NCI-H69 (cell line): ENCODE measurements around the gene SYF2.
"Not testable (repeated sequence)": the region's sequence is repeated elsewhere in the genome, so short reads cannot be mapped to it uniquely, and the experiment has no call there.

Source experiments
- DNase-seq: peaks from one replicate; lab custom pipeline; 2025; lab: John Stamatoyannopoulos, UW

The SYF2 gene

GRCh38 chr1:25232027-25232865, at the start of gene SYF2:
TSS of gene SYF2 (minus strand) at chr1:25232502. CDS start at chr1:25232467, 35 bp downstream.
- DNase-seq = peak; percentile 92

GRCh38 chr1:25279693-25280111, 47.4 kb upstream of the SYF2 start:
- DNase-seq = not testable (repeated sequence)

GRCh38 chr1:25278790-25279189, 46.5 kb upstream of the SYF2 start:
- not testable (repeated sequence) for DNase-seq

- DNase-seq = not testable (repeated sequence)
Observed at GRCh38 chr1:25278358-25278757, 46.1 kb upstream of the SYF2 start.

- not testable (repeated sequence) for DNase-seq
Observed at GRCh38 chr1:25277295-25277694, 45.0 kb upstream of the SYF2 start.

GRCh38 chr1:25275648-25276047, 43.3 kb upstream of the SYF2 start:
- DNase-seq = not testable (repeated sequence)

GRCh38 chr1:25272238-25272637, 39.9 kb upstream of the SYF2 start, which contains the start of gene RHD:
TSS of gene RHD (plus strand) at chr1:25272509. CDS start at chr1:25272548, 39 bp downstream.
- not testable (repeated sequence) for DNase-seq

GRCh38 chr1:25268143-25268760, 36.0 kb upstream of the SYF2 start:
- not testable (repeated sequence) for DNase-seq

- DNase-seq = peak; percentile 76
Observed at GRCh38 chr1:25267288-25268142, 35.2 kb upstream of the SYF2 start.

- not testable (repeated sequence) for DNase-seq
Observed at GRCh38 chr1:25266554-25267287, 34.4 kb upstream of the SYF2 start.

GRCh38 chr1:25260336-25260735, 28.0 kb upstream of the SYF2 start:
- not testable (repeated sequence) for DNase-seq

GRCh38 chr1:25259813-25260212, 27.5 kb upstream of the SYF2 start:
- not testable (repeated sequence) for DNase-seq

- DNase-seq = no peak
Observed at GRCh38 chr1:25257196-25257595, 24.9 kb upstream of the SYF2 start.

- DNase-seq = no peak
Observed at GRCh38 chr1:25256578-25256965, 24.3 kb upstream of the SYF2 start.

GRCh38 chr1:25255706-25256577, 23.6 kb upstream of the SYF2 start:
- no peak for DNase-seq

GRCh38 chr1:25253911-25254310, 21.6 kb upstream of the SYF2 start:
- no peak for DNase-seq

- no peak for DNase-seq
Observed at GRCh38 chr1:25247829-25248754, 15.8 kb upstream of the SYF2 start.

GRCh38 chr1:25247024-25247828, 14.9 kb upstream of the SYF2 start, which contains the start of gene RSRP1:
TSS of gene RSRP1 (minus strand) at chr1:25247454. CDS start at chr1:25246963, 491 bp downstream.
- DNase-seq = peak; percentile 95
